Measurements from ENCODE around the gene PHACTR1. TPM values are rescaled to one million over a fixed set of nuclear protein-coding genes. Genes with fewer than 3 reads are reported as not detected.

Gene PHACTR1
- total and polyA plus RNA-seq, 12 donors, result 0.77 to 16.0 (median 3.5) TPM

- TF ChIP-seq POLR2A (IDR thresholded peaks at IDR 0.05), result no peak
- no peak for TF ChIP-seq CTCF (IDR thresholded peaks at IDR 0.05)
- intact Hi-C loops (cut with DNase I), result no loop called here
- 50 to 61% (median 60%) methylated on average over 3 of the region's 3 CpGs for WGBS, 4 donors
Observed at GRCh38 chr6:12709556-12710232, 6.9 kb upstream of the PHACTR1 start.

GRCh38 chr6:12710921-12711320, 5.6 kb upstream of the PHACTR1 start:
- no peak for DNase-seq
- intact Hi-C loops (cut with DNase I), result no loop called here
- no peak overlapping the region for H3K27ac ChIP-seq
- H3K27me3 ChIP-seq, result peaks cover 13% of the 10 kb centered on the region
- H3K4me3 ChIP-seq, result no peak overlapping the region
- WGBS, 4 donors, result 59 to 69% (median 67%) methylated on average over 4 of the region's 4 CpGs
- no peaks in the 10 kb centered on the region for H3K36me3 ChIP-seq (replicated peaks in 1 of 2)
- TF ChIP-seq CTCF (IDR thresholded peaks at IDR 0.05), result no peak
- no peak for TF ChIP-seq POLR2A (IDR thresholded peaks at IDR 0.05)
- H3K4me1 ChIP-seq (replicated peaks in 1 of 2), result no peaks in the 10 kb centered on the region
- H3K9me3 ChIP-seq (replicated peaks in 1 of 3), result no peaks in the 10 kb centered on the region

More at GRCh38 chr6:12709556-12710232, 6.9 kb upstream of the PHACTR1 start:
- DNase-seq, result no peak
- no peaks in the 10 kb centered on the region for H3K36me3 ChIP-seq (replicated peaks in 1 of 2)
- H3K4me3 ChIP-seq, result no peak overlapping the region
- no peaks in the 10 kb centered on the region for H3K9me3 ChIP-seq (replicated peaks in 1 of 3)
- H3K4me1 ChIP-seq (replicated peaks in 1 of 2), result no peaks in the 10 kb centered on the region
- H3K27ac ChIP-seq, result no peak overlapping the region
- H3K27me3 ChIP-seq, result peaks cover 8% of the 10 kb centered on the region

- Histone ChIP-seq H3K4me3 (no peak overlapping the region), H3K36me3 (replicated peaks in 1 of 2) (no peaks in the 10 kb centered on the region), H3K9me3 (replicated peaks in 1 of 3) (no peaks in the 10 kb centered on the region), H3K4me1 (replicated peaks in 1 of 2) (no peaks in the 10 kb centered on the region), H3K27me3 (peaks cover 20% of the 10 kb centered on the region), H3K27ac (no peak overlapping the region)
- no peak for DNase-seq
- no peak for TF ChIP-seq POLR2A (IDR thresholded peaks at IDR 0.05)
- no peak for TF ChIP-seq CTCF (IDR thresholded peaks at IDR 0.05)
- intact Hi-C loops (cut with DNase I), result no loop called here
Observed at GRCh38 chr6:12714022-12714421, 2.5 kb upstream of the PHACTR1 start.

- WGBS, 4 donors, result 77 to 81% (median 80%) methylated on average over 2 of the region's 2 CpGs
- DNase-seq, result no peak
- Histone ChIP-seq H3K27me3 (peaks cover 20% of the 10 kb centered on the region), H3K27ac (no peak overlapping the region), H3K4me3 (no peak overlapping the region), H3K9me3 (replicated peaks in 1 of 3) (no peaks in the 10 kb centered on the region), H3K36me3 (replicated peaks in 1 of 2) (no peaks in the 10 kb centered on the region), H3K4me1 (replicated peaks in 1 of 2) (no peaks in the 10 kb centered on the region)
- intact Hi-C loops (cut with DNase I), result no loop called here
- TF ChIP-seq POLR2A (IDR thresholded peaks at IDR 0.05) (no peak), CTCF (IDR thresholded peaks at IDR 0.05) (no peak)
Observed at GRCh38 chr6:12715437-12715836, 1.1 kb upstream of the PHACTR1 start.
